Measurements from ENCODE around the gene NHLRC2.
"Not testable (repeated sequence)": the region's sequence is repeated elsewhere in the genome, so short reads cannot be mapped to it uniquely, and the experiment has no call there.

NHLRC2 gene

DNA sequence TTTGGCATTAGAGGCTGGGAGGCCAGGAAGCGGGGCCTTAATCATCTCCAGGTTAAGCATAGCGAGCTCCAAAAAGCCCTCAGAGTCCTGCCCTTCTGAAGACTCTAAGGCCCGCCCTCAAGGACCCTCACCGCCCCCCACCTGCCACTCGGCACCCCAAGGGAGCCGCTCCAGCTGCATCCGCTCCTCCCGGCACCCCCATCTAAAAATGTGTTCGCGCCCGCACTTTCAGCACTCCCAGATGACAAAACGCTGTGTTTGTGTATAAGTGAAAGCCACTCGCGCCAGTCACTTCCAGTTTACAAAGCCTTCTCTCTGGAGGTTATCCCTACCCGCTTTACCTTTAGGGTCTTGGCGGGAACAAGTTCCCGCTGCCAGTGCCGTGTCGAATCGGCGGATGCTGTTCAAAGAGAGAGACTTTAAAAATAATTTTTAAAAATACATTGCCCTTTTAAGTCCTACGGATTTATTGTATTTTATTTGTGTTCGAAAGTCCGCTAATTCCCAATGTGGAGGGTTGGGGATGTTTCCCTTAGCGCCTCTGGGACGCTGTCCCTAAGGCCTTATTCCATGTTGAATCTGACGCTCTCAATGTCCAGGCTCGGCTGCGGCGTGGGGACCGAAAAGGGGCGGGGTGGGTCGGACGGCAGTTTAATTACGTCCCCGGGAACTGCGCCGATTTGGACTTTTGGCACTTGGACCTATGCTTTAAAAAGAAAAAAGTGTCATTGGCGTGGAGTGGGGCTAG is at the start of gene NHLRC2, which contains the start of gene DCLRE1A:
TSS of gene NHLRC2 (plus strand) at position 649 of the 748 bp plus-strand sequence. CDS start 212 bp downstream, outside the sequence.
TSS of gene DCLRE1A (minus strand) at position 70 of the 748 bp plus-strand sequence. CDS start 900 bp downstream, outside the sequence.
- DNase-seq (ENCODE audit: low spot score): peak; percentile 83

DNA sequence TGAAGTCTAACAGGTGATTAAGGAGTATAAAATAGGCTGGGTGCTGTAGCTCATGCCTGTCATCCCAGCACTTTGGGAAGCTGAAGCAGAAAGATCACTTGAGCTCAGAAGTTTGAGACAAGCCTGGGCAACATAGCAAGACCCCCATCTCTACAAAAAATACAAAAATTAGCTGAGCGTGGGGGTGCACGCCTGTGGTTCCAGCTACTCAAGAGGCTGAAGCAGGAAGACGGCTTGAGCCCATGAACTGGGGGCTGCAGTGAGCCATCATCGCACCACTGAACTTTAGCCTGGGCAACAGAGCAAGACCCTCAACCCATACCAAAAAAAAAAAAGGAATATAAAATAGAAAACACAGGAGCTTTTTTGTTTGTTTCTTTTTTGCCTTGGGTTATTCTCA is 48.0 kb upstream of the NHLRC2 start:
- DNase-seq (ENCODE audit: low spot score): no peak

- no peak for DNase-seq (ENCODE audit: low spot score)
Measured at GRCh38 chr10:113808168-113808567, 46.3 kb upstream of the NHLRC2 start.

GRCh38 chr10:113814700-113815099 is 39.8 kb upstream of the NHLRC2 start:
- not testable (repeated sequence) for DNase-seq (ENCODE audit: low spot score)

DNA sequence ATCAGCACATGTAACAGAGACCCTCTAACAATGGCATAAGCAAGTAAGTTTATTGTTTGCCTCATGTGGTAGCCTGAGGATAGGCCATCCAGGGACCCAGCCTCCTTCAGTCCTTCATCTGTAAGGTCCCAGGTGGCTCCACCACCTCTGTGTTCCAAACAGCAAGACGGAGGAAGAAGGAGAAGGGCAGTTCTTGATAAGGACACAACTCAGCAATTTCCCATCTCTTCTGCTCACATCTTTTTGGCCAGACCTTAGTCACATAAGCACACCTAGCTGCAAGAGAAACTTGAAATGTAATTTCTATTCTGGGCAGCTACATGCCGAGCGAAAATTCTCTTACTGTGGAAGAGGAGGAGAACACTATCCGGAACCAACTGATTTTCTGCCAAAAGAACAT is 34.5 kb upstream of the NHLRC2 start:
- DNase-seq (ENCODE audit: low spot score): no peak

DNA sequence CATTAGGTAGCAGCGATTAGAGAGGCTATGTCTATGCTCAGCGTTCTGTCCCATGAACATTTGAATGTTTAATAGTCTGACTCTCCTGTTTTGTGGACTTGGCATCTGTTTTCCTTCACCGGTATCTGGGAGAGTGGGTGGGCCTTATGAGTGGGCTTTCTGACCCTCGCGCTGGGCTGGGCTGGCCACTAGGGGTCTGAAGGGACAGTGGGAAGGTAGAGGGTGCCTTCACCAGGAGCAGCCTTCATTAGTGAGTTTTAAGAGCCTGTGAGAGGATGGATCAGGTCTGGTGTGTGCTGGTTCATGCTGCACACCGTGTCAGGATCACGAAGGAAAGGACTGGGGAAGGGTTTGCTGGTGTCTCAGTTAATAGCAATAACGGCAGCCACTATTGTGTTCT is 34.0 kb upstream of the NHLRC2 start:
- no peak for DNase-seq (ENCODE audit: low spot score)

DNA sequence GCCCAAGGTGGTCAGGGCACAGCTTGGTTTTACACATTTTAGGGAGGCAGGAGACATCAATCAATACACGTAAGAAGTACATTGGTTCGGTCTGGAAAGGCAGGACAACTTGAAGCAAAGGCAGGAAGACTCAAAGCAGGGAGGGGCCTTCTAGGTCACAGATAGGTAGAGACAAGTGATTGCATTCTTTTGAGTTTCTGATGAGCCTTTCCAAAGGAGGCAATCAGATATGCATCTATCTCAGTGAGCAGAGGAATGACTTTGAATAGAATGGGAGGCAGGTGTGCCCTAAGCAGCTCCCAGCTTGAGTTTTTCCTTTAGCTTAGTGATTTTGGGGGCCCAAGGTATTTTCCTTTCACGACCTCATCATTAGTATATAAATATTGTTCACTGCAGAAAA is 33.2 kb upstream of the NHLRC2 start:
- DNase-seq (ENCODE audit: low spot score): not testable (repeated sequence)

DNA sequence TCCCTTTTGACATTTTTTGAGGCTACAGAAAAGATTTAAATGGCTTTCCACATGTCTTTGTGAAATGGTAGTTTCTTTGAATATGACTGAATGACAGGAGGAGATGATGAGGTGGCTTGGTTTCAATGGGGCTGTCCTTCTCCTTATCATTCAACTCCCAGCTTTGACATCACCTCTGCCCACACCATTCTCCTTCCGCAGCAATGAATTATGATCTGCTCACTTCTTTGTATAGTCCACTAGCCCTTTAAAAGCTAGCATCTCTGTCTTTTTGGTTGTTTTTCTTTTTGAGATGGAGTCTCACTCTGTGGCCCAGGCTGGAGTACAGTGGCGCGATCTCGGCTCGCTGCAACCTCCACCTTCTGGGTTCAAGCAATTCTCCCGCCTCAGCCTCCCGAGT is 32.3 kb upstream of the NHLRC2 start:
- no peak for DNase-seq (ENCODE audit: low spot score)

DNA sequence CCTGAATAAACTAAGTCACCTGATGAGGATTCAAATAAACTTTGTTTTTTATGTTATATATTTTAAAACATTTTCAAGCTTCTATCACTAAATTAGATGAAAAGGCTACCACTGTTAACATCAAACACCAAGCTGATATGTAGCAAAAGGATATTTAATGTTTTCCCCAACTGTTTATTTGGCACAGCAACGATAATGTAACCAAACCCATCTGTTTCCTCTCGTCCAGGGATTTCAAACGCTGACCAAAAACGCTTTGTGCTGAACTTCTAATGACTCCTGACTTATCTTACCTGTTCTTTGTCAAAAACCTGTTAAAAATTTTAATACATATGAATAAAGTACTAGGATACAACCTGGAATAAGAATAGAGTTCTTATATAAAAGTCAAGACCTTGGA is 31.1 kb upstream of the NHLRC2 start:
- no peak for DNase-seq (ENCODE audit: low spot score)

GRCh38 chr10:113825791-113826190 is 28.7 kb upstream of the NHLRC2 start:
- no peak for DNase-seq (ENCODE audit: low spot score)

- not testable (repeated sequence) for DNase-seq (ENCODE audit: low spot score)
Measured at GRCh38 chr10:113828567-113828966, 25.9 kb upstream of the NHLRC2 start.

DNA sequence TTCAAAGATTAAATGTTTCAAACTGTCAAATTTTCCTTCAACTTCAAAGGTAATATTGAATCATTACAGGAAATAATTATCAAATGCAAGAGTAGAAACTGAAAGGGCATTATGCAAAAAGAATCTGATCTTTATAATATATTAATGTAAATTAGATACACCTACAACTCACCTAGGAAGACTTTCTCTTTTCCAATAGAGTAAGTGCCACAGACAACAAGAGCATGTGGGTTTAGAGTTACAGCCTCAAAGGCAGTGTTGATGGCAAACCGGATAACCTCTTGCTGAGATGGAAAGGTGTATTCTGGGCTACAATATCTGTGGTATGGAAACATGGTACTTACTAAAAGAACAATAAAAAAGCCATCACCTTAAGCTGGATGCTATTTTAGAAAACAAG is 12.3 kb upstream of the NHLRC2 start:
- no peak for DNase-seq (ENCODE audit: low spot score)

- no peak for DNase-seq (ENCODE audit: low spot score)
Measured at GRCh38 chr10:113843972-113844485, 10.4 kb upstream of the NHLRC2 start.

- DNase-seq (ENCODE audit: low spot score): no peak
Measured at GRCh38 chr10:113846036-113846435, 8.4 kb upstream of the NHLRC2 start.

DNA sequence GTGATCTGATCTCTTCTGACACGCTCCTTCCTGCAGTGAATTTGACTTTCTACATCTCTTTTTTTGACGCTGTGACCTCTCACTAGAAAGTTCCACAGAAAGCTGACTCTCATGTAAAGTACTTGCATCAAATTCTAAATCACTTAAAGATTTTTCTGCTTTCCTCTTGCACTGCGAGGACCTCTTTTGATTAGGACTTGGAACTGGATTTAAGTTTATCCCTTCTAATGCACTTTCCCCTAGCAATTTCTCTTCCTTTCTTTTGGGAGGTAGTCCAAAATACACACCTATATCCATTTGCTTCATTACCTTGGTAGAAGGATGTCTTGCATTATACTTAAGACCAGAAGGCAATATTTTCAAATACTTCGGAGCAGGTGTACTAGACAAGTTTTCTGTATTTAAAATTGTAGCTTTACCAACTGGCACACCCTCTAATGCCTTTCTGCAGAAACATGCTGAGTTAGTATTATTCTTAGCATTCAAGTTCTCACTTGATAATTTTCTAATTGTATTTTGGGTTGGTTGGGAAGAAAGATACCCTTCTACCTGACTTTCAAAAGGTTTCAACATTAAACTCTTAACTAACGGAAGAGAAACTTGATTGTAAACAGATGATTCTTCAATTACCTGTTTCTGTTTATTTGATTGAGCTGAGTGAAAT is 5.2 kb upstream of the NHLRC2 start:
- no peak for DNase-seq (ENCODE audit: low spot score)

GRCh38 chr10:113849946-113850345 is 4.5 kb upstream of the NHLRC2 start:
- no peak for DNase-seq (ENCODE audit: low spot score)

- no peak for DNase-seq (ENCODE audit: low spot score)
Measured at GRCh38 chr10:113853578-113854012, 866 bp upstream of the NHLRC2 start.

GRCh38 chr10:113854761-113855588 is 514 bp downstream of the NHLRC2 start:
- DNase-seq (ENCODE audit: low spot score): peak; percentile 33

DNA sequence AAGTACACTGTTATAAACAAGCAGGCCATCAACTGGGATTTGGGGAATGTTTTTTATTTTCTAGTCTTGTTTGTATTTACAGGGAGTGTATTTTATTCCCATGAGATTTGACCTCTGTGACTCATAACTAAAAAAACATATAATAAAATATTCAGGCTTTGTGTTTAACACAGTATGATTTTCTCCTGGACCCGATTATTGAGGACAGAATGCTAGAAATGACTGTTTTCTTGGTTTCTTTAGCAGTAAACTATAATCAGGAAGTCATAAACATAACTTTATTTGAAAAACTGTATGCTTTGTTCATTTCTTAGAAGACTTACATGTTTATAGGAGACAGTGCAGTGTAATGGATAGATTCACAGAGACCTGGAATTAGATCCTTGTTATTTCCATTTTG is 2.1 kb downstream of the NHLRC2 start:
- DNase-seq (ENCODE audit: low spot score): no peak

GRCh38 chr10:113857210-113857609 is 2.7 kb downstream of the NHLRC2 start:
- no peak for DNase-seq (ENCODE audit: low spot score)

DNA sequence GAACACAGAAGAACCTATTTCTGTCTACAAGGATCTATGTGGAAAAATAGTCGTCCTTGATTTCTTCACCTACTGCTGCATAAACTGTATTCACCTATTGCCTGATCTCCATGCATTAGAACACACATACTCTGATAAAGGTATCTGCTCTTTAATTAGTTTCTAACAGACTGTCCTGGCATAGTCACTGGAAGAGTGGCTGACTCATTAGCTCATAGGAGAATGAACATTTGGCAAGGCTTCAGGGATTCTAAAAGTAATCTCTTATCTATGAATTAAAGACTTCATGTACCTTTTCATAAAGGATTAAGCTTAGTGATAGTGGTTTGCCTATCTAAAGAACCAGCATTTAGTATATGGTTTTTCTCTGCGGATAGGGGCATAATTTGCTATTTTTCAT is 4.1 kb downstream of the NHLRC2 start:
- no peak for DNase-seq (ENCODE audit: low spot score)

DNA sequence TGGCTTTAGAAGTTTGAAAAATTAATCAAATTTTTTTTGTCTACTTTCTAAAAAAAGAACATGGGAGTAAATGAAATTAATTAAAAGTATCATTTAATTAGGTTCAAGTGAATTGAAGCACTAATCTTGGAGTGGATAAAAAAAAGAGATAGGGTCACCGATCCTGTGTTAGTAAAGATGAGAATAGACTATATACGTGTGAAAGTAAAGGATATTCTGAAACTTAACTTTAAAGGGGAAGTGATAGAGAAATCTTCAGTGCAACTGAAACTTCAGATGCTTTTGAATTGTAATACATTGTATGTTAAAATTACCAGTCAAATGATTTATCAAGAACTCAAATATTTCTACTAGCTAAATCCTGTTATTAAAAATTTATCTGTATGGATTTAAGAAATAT is 4.8 kb downstream of the NHLRC2 start:
- no peak for DNase-seq (ENCODE audit: low spot score)

Measured in cerebellar cortex (tissue), 1 donor.